AG09319 (cell line): ENCODE results near the gene URI1.
"Not testable (repeated sequence)": the region's sequence is repeated elsewhere in the genome, so short reads cannot be mapped to it uniquely, and the experiment has no call there.

Experiments used
- DNase-seq: peaks from one replicate; pipeline ENCODE4 v3.0.0-alpha.2; 2010; ENCODE audit warnings: low read depth; ENCODE audit errors: extremely low read depth
- TF ChIP-seq, protein P1 (sequence below): IDR thresholded peaks from 2 replicates; pipeline ENCODE4 v1.5.1; 2011; ENCODE audit warnings: low read depth, mild to moderate bottlenecking, inconsistent platforms, low read length, moderate library complexity

The URI1 gene

GRCh38 chr19:29914933-29915332 is 27.1 kb upstream of the URI1 start:
- no peak for DNase-seq
- TF ChIP-seq, protein P1, sequence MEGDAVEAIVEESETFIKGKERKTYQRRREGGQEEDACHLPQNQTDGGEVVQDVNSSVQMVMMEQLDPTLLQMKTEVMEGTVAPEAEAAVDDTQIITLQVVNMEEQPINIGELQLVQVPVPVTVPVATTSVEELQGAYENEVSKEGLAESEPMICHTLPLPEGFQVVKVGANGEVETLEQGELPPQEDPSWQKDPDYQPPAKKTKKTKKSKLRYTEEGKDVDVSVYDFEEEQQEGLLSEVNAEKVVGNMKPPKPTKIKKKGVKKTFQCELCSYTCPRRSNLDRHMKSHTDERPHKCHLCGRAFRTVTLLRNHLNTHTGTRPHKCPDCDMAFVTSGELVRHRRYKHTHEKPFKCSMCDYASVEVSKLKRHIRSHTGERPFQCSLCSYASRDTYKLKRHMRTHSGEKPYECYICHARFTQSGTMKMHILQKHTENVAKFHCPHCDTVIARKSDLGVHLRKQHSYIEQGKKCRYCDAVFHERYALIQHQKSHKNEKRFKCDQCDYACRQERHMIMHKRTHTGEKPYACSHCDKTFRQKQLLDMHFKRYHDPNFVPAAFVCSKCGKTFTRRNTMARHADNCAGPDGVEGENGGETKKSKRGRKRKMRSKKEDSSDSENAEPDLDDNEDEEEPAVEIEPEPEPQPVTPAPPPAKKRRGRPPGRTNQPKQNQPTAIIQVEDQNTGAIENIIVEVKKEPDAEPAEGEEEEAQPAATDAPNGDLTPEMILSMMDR = no peak

GRCh38 chr19:29915832-29916231 is 26.2 kb upstream of the URI1 start:
- not testable (repeated sequence) for DNase-seq

DNA sequence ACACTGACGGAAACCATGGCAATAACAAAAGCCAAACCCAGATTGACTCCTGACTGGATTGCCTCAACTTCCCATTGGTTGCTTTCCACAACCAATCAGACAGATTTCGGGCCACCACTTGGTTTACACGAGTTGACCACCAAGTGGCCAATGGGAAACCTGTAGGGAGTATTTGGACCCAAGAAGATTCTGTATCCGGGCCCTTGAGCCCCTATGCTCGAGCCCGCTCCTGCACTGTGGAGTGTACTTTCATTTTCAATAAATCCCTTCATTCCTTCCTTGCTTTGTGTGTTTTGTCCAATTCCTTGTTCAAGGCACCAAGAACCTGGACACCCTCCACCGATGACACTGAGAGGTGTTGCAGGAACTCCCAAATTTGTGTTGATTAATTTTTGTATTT is 24.1 kb upstream of the URI1 start:
- no peak for DNase-seq
- TF ChIP-seq, protein P1 = no peak

DNA sequence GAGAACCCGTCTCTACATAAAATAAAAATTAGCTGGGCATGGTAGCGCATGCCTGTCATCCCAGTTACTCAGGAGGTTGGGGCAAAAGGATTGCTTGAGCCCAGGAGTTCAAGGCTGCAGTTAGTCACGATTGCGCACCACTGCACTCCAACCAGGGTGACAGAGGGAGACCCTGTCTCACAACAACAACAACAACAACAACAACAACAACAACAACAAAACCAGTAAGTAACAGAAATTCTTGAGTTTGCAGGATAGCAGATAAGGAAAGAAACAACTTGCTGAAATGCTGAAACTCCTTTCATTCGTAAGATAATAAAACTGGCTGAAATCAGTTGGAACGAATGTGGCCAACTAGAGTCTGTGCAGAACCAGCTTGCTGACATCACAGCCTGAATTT is 23.1 kb upstream of the URI1 start:
- DNase-seq = no peak
- TF ChIP-seq, protein P1 = no peak

DNA sequence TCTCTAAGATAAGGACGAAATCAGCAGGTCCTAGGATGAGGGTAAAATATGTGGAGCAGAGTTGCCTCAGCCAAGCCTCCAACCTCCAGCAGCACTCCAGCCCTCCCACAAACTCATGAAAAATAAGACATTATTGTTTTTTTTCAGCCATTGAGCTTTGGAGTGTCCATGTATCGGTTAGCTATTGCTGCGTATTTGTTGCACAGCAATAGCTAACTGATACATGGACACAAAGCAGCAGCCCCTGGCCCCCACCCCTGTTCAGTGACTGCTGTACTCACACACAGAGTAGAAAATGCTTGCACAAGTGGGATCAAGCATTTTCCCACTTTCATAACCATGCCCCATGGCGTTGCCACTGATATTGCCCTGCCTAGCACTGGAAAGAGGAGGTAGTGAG is 19.1 kb upstream of the URI1 start:
- DNase-seq = no peak
- TF ChIP-seq, protein P1 = no peak

GRCh38 chr19:29923653-29924052 is 18.4 kb upstream of the URI1 start:
- TF ChIP-seq, protein P1 = no peak
- no peak for DNase-seq

DNA sequence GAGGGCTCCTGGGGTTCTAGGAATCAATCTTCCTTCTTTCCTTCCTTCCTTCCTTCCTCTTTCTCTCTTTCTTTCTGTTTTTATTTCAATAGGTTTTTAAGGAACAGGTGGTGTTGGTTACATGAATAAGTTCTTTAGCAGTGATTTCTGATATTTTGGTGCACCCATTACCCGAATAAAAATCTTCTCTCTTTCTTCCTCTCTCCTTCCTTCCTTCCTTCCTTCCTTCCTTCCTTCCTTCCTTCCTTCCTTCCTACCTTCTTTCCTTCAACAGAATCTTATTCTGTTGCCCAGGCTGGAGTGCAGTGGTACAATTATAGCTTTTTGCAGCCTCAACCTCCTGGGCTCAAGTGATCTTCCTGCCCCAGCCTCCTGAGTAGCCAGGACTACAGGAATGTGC is 16.0 kb upstream of the URI1 start:
- DNase-seq = no peak
- TF ChIP-seq, protein P1 = no peak

DNA sequence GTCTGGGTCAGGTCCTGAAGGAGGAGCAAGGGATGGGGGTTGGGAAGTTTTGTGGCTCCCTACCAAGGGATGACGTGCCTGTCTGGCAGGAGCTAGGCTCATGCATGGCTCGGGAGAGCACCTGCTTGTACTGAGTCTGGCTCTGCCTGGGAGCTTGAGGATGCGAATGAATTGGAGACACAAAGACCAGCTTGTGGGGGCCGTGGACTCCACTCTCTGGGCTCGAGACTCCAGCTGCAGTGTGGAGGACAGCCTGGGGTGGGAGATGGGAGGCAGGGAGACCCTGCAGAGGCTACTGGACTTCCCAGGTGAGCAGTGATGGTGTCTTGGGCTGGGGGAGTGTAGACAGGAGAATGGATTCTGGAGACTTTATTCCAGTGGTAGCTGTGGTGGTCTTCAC is 15.2 kb upstream of the URI1 start:
- TF ChIP-seq, protein P1 = no peak
- DNase-seq = no peak
